GM21360 (cell line): Measurements from ENCODE around the gene GABRG3.

Source experiments
- ATAC-seq: cut with Tn5 transposase; IDR thresholded peaks from one replicate; pipeline ENCODE4 v1.9.1; 2021; ENCODE audit warnings: mild to moderate bottlenecking, moderate library complexity; ENCODE audit not compliant: unreplicated experiment

Gene GABRG3

GRCh38 chr15:27541581-27541980 is 570.6 kb downstream of the GABRG3 start:
- ATAC-seq, result no peak

GRCh38 chr15:27545494-27546255 is 574.7 kb downstream of the GABRG3 start:
- ATAC-seq, result no peak

- no peak for ATAC-seq
Measured at GRCh38 chr15:27549746-27550145, 578.8 kb downstream of the GABRG3 start.

GRCh38 chr15:27550635-27551034 is 579.7 kb downstream of the GABRG3 start:
- no peak for ATAC-seq

GRCh38 chr15:27561816-27562215 is 590.8 kb downstream of the GABRG3 start:
- no peak for ATAC-seq

- no peak for ATAC-seq
Measured at GRCh38 chr15:27563765-27564370, 592.9 kb downstream of the GABRG3 start.

- ATAC-seq, result no peak
Measured at GRCh38 chr15:27564656-27565055, 593.7 kb downstream of the GABRG3 start.

GRCh38 chr15:27570746-27571145 is 599.8 kb downstream of the GABRG3 start:
- no peak for ATAC-seq

GRCh38 chr15:27573805-27574485 is 603.0 kb downstream of the GABRG3 start:
- no peak for ATAC-seq

- ATAC-seq, result no peak
Measured at GRCh38 chr15:27574541-27575054, 603.6 kb downstream of the GABRG3 start.

- no peak for ATAC-seq
Measured at GRCh38 chr15:27575521-27575920, 604.5 kb downstream of the GABRG3 start.

GRCh38 chr15:27576576-27576975 is 605.6 kb downstream of the GABRG3 start:
- ATAC-seq, result no peak

GRCh38 chr15:27579738-27580137 is 608.8 kb downstream of the GABRG3 start:
- ATAC-seq, result no peak

- no peak for ATAC-seq
Measured at GRCh38 chr15:27582726-27583410, 611.9 kb downstream of the GABRG3 start.

GRCh38 chr15:27583651-27584050 is 612.7 kb downstream of the GABRG3 start:
- ATAC-seq, result no peak

- no peak for ATAC-seq
Measured at GRCh38 chr15:27585041-27585640, 614.2 kb downstream of the GABRG3 start.

- ATAC-seq, result no peak
Measured at GRCh38 chr15:27587810-27588209, 616.8 kb downstream of the GABRG3 start.

- no peak for ATAC-seq
Measured at GRCh38 chr15:27589260-27589659, 618.3 kb downstream of the GABRG3 start.

- no peak for ATAC-seq
Measured at GRCh38 chr15:27589782-27590181, 618.8 kb downstream of the GABRG3 start.
